ENCODE data around the gene NPB.

NPB gene

GRCh38 chr17:81930142-81931125 lies 28.4 kb downstream of the NPB start:
- H3K27ac ChIP-seq (ENCODE audit: low read length): no peak overlapping the region
- H3K4me1 ChIP-seq (ENCODE audit: control insufficient read depth, insufficient read depth, low read length): peaks cover 18% of the 10 kb centered on the region

DNA sequence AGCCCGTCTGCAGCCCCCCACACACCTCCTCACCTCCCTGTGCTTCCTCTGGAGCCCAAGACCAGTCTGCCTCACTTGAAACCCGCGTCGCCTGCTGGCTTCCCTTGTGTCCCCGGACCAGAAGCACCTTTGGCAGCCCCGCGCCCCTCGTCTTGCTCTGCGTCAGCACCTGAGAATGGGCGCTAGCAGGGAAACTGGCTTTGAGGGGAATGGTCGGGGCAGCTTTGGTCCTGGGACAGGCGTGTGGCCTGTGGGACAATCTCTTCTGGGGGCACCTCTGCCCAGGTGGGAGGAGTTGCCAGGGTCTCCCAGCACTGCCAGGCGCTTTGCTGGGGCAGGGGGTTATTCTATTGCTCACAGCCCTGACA lies 29.1 kb downstream of the NPB start:
- no peaks in the 10 kb centered on the region for H3K36me3 ChIP-seq (ENCODE audit: control insufficient read depth in 2 of 2, insufficient read depth in 2 of 2, low read length in 2 of 2)
- H3K4me1 ChIP-seq (ENCODE audit: control insufficient read depth, insufficient read depth, low read length): peaks cover 13% of the 10 kb centered on the region
- H3K27me3 ChIP-seq (ENCODE audit: control insufficient read depth in 1 of 2, insufficient read depth in 2 of 2, low read length in 2 of 2): peaks cover 4 to 11% of the 10 kb centered on the region in 2 donors
- no peak overlapping the region for H3K4me3 ChIP-seq (ENCODE audit: low read length in 2 of 2)
- H3K27ac ChIP-seq (ENCODE audit: low read length): no peak overlapping the region
- H3K9me3 ChIP-seq (ENCODE audit: control insufficient read depth in 2 of 2, low read length in 2 of 2): no peaks in the 10 kb centered on the region
- no peak overlapping the region for H3K9ac ChIP-seq (ENCODE audit: low read length in 2 of 2)

More at GRCh38 chr17:81930142-81931125, 28.4 kb downstream of the NPB start:
- H3K9me3 ChIP-seq (ENCODE audit: control insufficient read depth in 2 of 2, low read length in 2 of 2): no peaks in the 10 kb centered on the region
- no peak overlapping the region for H3K9ac ChIP-seq (ENCODE audit: low read length in 2 of 2)
- no peaks in the 10 kb centered on the region for H3K36me3 ChIP-seq (ENCODE audit: control insufficient read depth in 2 of 2, insufficient read depth in 2 of 2, low read length in 2 of 2)
- peaks cover 4 to 11% of the 10 kb centered on the region in 2 donors for H3K27me3 ChIP-seq (ENCODE audit: control insufficient read depth in 1 of 2, insufficient read depth in 2 of 2, low read length in 2 of 2)
- no peak overlapping the region for H3K4me3 ChIP-seq (ENCODE audit: low read length in 2 of 2)

GRCh38 chr17:81931557-81932332 lies 29.7 kb downstream of the NPB start:
- Histone ChIP-seq H3K9ac (ENCODE audit: low read length in 2 of 2) (no peak overlapping the region), H3K27me3 (ENCODE audit: control insufficient read depth in 1 of 2, insufficient read depth in 2 of 2, low read length in 2 of 2) (peaks cover 4 to 11% of the 10 kb centered on the region in 2 donors), H3K27ac (ENCODE audit: low read length) (no peak overlapping the region), H3K4me1 (ENCODE audit: control insufficient read depth, insufficient read depth, low read length) (peaks cover 15% of the 10 kb centered on the region), H3K9me3 (ENCODE audit: control insufficient read depth in 2 of 2, low read length in 2 of 2) (no peaks in the 10 kb centered on the region), H3K36me3 (ENCODE audit: control insufficient read depth in 2 of 2, insufficient read depth in 2 of 2, low read length in 2 of 2) (no peaks in the 10 kb centered on the region), H3K4me3 (ENCODE audit: low read length in 2 of 2) (no peak overlapping the region)

- Histone ChIP-seq H3K27ac (ENCODE audit: low read length) (no peak overlapping the region), H3K36me3 (ENCODE audit: control insufficient read depth in 2 of 2, insufficient read depth in 2 of 2, low read length in 2 of 2) (no peaks in the 10 kb centered on the region), H3K27me3 (ENCODE audit: control insufficient read depth in 1 of 2, insufficient read depth in 2 of 2, low read length in 2 of 2) (peaks cover 4 to 11% of the 10 kb centered on the region in 2 donors), H3K9me3 (ENCODE audit: control insufficient read depth in 2 of 2, low read length in 2 of 2) (no peaks in the 10 kb centered on the region), H3K9ac (ENCODE audit: low read length in 2 of 2) (no peak overlapping the region), H3K4me1 (ENCODE audit: control insufficient read depth, insufficient read depth, low read length) (peaks cover 20% of the 10 kb centered on the region), H3K4me3 (ENCODE audit: low read length in 2 of 2) (no peak overlapping the region)
Observed at GRCh38 chr17:81932333-81932983, 30.4 kb downstream of the NPB start.

DNA sequence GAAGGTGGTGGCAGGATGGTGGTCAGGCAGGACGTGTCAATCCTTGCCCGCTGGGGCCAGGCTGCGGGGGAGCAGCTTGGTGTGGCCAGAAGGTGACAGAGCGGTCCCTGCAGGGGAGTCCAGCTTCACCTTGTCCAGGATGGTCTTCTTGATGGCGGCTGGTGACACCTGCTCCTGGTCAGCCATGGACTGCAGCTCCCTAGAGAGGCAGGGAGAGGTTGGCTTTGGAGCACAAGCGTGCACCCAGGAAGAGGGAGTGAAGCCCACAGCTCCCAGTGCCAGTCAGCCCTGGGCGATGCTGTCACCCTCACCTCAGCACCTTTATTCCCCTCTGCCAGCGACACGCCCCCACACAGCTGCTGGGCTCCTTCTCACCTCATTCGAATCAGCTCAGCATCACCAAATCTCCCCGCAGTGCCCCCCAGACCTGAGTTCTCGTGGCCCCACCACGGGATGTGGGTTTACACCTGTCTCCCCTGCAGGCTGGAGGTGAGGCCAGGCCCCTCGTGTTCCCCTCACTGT lies 31.2 kb downstream of the NPB start:
- H3K4me1 ChIP-seq (ENCODE audit: control insufficient read depth, insufficient read depth, low read length): peaks cover 17% of the 10 kb centered on the region
- H3K9ac ChIP-seq (ENCODE audit: low read length in 2 of 2): no peak overlapping the region
- H3K27me3 ChIP-seq (ENCODE audit: control insufficient read depth in 1 of 2, insufficient read depth in 2 of 2, low read length in 2 of 2): peaks cover 4 to 8% of the 10 kb centered on the region in 2 donors
- H3K9me3 ChIP-seq (ENCODE audit: control insufficient read depth in 2 of 2, low read length in 2 of 2): no peaks in the 10 kb centered on the region
- no peak overlapping the region for H3K4me3 ChIP-seq (ENCODE audit: low read length in 2 of 2)
- H3K27ac ChIP-seq (ENCODE audit: low read length): no peak overlapping the region
- no peaks in the 10 kb centered on the region for H3K36me3 ChIP-seq (ENCODE audit: control insufficient read depth in 2 of 2, insufficient read depth in 2 of 2, low read length in 2 of 2)

- H3K9me3 ChIP-seq (ENCODE audit: control insufficient read depth in 2 of 2, low read length in 2 of 2): no peaks in the 10 kb centered on the region
Observed at GRCh38 chr17:81934098-81934757, 32.2 kb downstream of the NPB start.

DNA sequence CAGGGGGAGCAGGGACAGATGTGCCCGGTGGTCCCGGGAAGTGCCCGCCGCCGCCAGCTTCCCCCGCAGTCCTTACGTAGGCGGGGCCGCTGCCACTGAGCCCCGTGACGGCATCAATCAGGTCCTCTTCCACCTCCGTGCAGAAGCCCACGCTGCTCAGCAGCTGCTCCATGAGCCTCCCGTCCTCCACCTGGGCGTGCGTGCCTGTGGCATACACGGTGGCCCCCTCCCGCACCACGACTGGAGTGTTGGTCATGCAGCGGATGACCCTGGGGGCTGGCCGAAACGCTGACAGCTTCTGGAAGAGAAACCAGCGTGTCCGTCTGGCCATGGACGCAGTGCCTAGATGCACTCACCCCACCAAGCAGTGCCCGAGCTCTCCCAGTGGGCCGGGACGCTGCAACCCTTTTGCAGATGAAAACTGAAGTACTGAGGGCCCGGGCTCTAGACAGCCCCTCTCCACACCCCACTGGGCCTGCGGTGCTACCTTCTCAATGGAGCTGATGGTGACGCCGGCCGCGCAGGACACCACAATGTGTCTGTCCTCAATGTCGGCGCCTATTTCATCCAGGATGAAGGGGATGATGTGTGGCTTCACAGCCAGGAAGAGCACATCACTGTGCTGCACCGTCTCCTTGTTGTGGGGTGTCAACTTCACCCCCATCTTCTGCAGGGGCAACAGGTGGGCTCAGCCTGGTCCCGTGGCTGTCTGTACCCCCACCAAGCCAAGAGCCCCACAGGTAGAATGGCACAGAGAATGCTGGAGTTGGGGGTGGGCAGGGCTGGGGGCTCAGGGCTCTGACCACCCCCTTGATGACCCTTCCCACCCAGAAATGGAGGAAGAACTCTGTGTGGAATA lies 33.0 kb downstream of the NPB start:
- H3K4me3 ChIP-seq (ENCODE audit: low read length in 2 of 2): no peak overlapping the region
- H3K4me1 ChIP-seq (ENCODE audit: control insufficient read depth, insufficient read depth, low read length): peaks cover 11% of the 10 kb centered on the region
- no peak overlapping the region for H3K9ac ChIP-seq (ENCODE audit: low read length in 2 of 2)
- no peaks in the 10 kb centered on the region for H3K9me3 ChIP-seq (ENCODE audit: control insufficient read depth in 2 of 2, low read length in 2 of 2)
- no peaks in the 10 kb centered on the region for H3K36me3 ChIP-seq (ENCODE audit: control insufficient read depth in 2 of 2, insufficient read depth in 2 of 2, low read length in 2 of 2)
- H3K27me3 ChIP-seq (ENCODE audit: control insufficient read depth in 1 of 2, insufficient read depth in 2 of 2, low read length in 2 of 2): peaks cover 0 to 4% of the 10 kb centered on the region in 2 donors
- H3K27ac ChIP-seq (ENCODE audit: low read length): no peak overlapping the region

More at GRCh38 chr17:81934098-81934757, 32.2 kb downstream of the NPB start:
- Histone ChIP-seq H3K27me3 (ENCODE audit: control insufficient read depth in 1 of 2, insufficient read depth in 2 of 2, low read length in 2 of 2) (peaks cover 0 to 4% of the 10 kb centered on the region in 2 donors), H3K4me3 (ENCODE audit: low read length in 2 of 2) (no peak overlapping the region), H3K9ac (ENCODE audit: low read length in 2 of 2) (no peak overlapping the region), H3K4me1 (ENCODE audit: control insufficient read depth, insufficient read depth, low read length) (peaks cover 11% of the 10 kb centered on the region), H3K36me3 (ENCODE audit: control insufficient read depth in 2 of 2, insufficient read depth in 2 of 2, low read length in 2 of 2) (no peaks in the 10 kb centered on the region), H3K27ac (ENCODE audit: low read length) (no peak overlapping the region)

DNA sequence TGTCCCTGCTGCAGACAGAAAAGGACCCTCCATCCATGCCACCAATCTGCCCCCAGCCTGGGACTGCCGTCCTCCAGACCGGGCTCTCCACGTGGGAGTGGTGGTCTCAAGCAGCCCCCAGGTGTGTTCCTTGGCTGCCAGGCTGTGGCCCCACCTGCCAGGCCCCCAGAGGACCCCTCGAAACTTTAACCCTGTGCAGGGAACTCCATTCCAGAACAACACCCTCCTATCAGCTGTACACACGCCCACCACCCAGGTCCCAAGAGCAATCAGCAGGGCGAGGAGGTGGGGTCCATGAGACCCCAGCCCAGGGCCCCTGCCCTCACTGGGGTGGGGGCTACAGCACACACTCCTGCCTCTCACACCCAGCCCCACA lies 33.7 kb downstream of the NPB start:
- H3K36me3 ChIP-seq (ENCODE audit: control insufficient read depth in 2 of 2, insufficient read depth in 2 of 2, low read length in 2 of 2): no peaks in the 10 kb centered on the region
- peaks cover 14% of the 10 kb centered on the region for H3K4me1 ChIP-seq (ENCODE audit: control insufficient read depth, insufficient read depth, low read length)
- no peak overlapping the region for H3K27ac ChIP-seq (ENCODE audit: low read length)
- H3K9me3 ChIP-seq (ENCODE audit: control insufficient read depth in 2 of 2, low read length in 2 of 2): no peaks in the 10 kb centered on the region
- H3K27me3 ChIP-seq (ENCODE audit: control insufficient read depth in 1 of 2, insufficient read depth in 2 of 2, low read length in 2 of 2): peaks cover 4% of the 10 kb centered on the region in 2 donors
- H3K4me3 ChIP-seq (ENCODE audit: low read length in 2 of 2): no peak overlapping the region
- no peak overlapping the region for H3K9ac ChIP-seq (ENCODE audit: low read length in 2 of 2)

DNA sequence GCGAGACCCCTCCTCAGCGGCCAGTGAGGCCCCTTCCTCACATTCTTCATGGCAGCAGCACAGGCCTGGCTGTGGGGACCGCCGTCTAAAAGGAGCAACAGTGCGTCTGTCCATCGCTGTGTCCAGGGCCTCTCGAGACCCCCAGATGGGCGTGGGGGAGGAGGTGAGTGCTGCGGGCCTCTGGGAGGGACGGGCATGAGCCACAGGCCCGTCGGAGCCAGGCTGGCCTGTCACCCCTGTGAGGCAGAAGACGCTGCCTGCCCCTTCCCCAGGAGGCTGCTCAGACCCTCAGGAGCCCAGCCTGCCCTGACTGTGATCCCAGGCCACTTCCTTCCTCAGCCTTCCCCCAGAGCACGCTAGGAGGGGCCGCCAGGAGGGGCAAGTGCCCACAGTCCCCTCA lies 37.2 kb downstream of the NPB start:
- Histone ChIP-seq H3K4me1 (ENCODE audit: control insufficient read depth, insufficient read depth, low read length) (peaks cover 16% of the 10 kb centered on the region), H3K4me3 (ENCODE audit: low read length in 2 of 2) (no peak overlapping the region), H3K27me3 (ENCODE audit: control insufficient read depth in 1 of 2, insufficient read depth in 2 of 2, low read length in 2 of 2) (peaks cover 9 to 14% of the 10 kb centered on the region in 2 donors), H3K9me3 (ENCODE audit: control insufficient read depth in 2 of 2, low read length in 2 of 2) (no peaks in the 10 kb centered on the region), H3K27ac (ENCODE audit: low read length) (no peak overlapping the region), H3K9ac (ENCODE audit: low read length in 2 of 2) (no peak overlapping the region), H3K36me3 (ENCODE audit: control insufficient read depth in 2 of 2, insufficient read depth in 2 of 2, low read length in 2 of 2) (no peaks in the 10 kb centered on the region)

Measured in stomach smooth muscle (tissue), 2 donors.